ENCODE data around the gene C4B. TPM values are rescaled to one million over a fixed set of nuclear protein-coding genes. Genes with fewer than 3 reads are reported as not detected.
A peak's percentile ranks its signal among the peaks of the same experiment; 100 is the strongest.
"Not testable (repeated sequence)": the region's sequence is repeated elsewhere in the genome, so short reads cannot be mapped to it uniquely, and the experiment has no call there.

The C4B gene
- total RNA-seq, 1 experiment from 2014 or later: 2.7 TPM

- not testable (repeated sequence) for H3K4ac ChIP-seq (ENCODE audit: low read depth, low read length); H3K9me3 Mint-ChIP-seq; H3K27me3 ChIP-seq (ENCODE audit: insufficient read depth, low read length); H3K23ac ChIP-seq (ENCODE audit: insufficient read length, low read depth, low read length); H4K20me1 ChIP-seq (ENCODE audit: control insufficient read depth, insufficient read depth, insufficient read length); H3K9me3 ChIP-seq (ENCODE audit: control insufficient read depth, low read depth, low read length); H2BK120ac ChIP-seq (ENCODE audit: low read depth, low read length, poor library complexity, severe bottlenecking); H3K27me3 Mint-ChIP-seq (ENCODE audit: low read depth); H4K8ac ChIP-seq (replicated peaks; ENCODE audit: insufficient read length, low read depth, low read length); H3K27ac Mint-ChIP-seq; H3K18ac ChIP-seq (ENCODE audit: insufficient read length, low read depth, low read length); H3K27ac ChIP-seq (ENCODE audit: insufficient read length, low read depth, low read length); H3K36me3 Mint-ChIP-seq (ENCODE audit: insufficient read depth in 1 of 3, low read depth in 3 of 3); H3K4me3 Mint-ChIP-seq; H2BK5ac ChIP-seq (ENCODE audit: insufficient read length, low read length); H3K23me2 ChIP-seq (ENCODE audit: insufficient read length, low read depth, low read length, poor library complexity, severe bottlenecking); H2BK15ac ChIP-seq (ENCODE audit: low read depth, low read length); H4K91ac ChIP-seq (ENCODE audit: insufficient read length, low read depth, low read length); H3K4me1 Mint-ChIP-seq; H2BK20ac ChIP-seq (ENCODE audit: low read depth, low read length, poor library complexity, severe bottlenecking); H3K9ac ChIP-seq (ENCODE audit: extremely low read depth, insufficient read length, low read length); H3K56ac ChIP-seq (ENCODE audit: insufficient read length, low read depth, low read length); H3K4me1 ChIP-seq (ENCODE audit: insufficient read depth, low read length); H3T11ph ChIP-seq (ENCODE audit: low read length); H3K79me1 ChIP-seq (ENCODE audit: insufficient read depth, low read depth, low read length, poor library complexity, severe bottlenecking); H2BK12ac ChIP-seq (ENCODE audit: insufficient read length, low read depth, low read length); H3K14ac ChIP-seq (ENCODE audit: insufficient read depth, low read length); H3K4me2 ChIP-seq (ENCODE audit: insufficient read depth, insufficient read length, low read length); H2AK5ac ChIP-seq (ENCODE audit: insufficient read length, low read length); H4K5ac ChIP-seq (ENCODE audit: insufficient read length, low read depth, low read length); H3K79me2 ChIP-seq (ENCODE audit: insufficient read depth, low read length); H2AFZ ChIP-seq (ENCODE audit: low read length)
- peak; percentile 7 for DNase-seq
- WGBS (ENCODE audit: extremely low coverage, insufficient read length, low lambda C conversion rate): no CpG with 5 or more reads among the region's 6 CpGs
These were observed 18.2 kb upstream of the C4B start for GRCh38 chr6:31996385-31996784.

GRCh38 chr6:32002546-32003268 is 11.9 kb upstream of the C4B start:
- H2BK120ac ChIP-seq (ENCODE audit: low read depth, low read length, poor library complexity, severe bottlenecking); H3K4me2 ChIP-seq (ENCODE audit: insufficient read depth, insufficient read length, low read length); H3K79me1 ChIP-seq (ENCODE audit: insufficient read depth, low read depth, low read length, poor library complexity, severe bottlenecking); H2BK12ac ChIP-seq (ENCODE audit: insufficient read length, low read depth, low read length); H3K4me1 Mint-ChIP-seq; H3K79me2 ChIP-seq (ENCODE audit: insufficient read depth, low read length); H3K9ac ChIP-seq (ENCODE audit: extremely low read depth, insufficient read length, low read length); H3K23me2 ChIP-seq (ENCODE audit: insufficient read length, low read depth, low read length, poor library complexity, severe bottlenecking); H2AK5ac ChIP-seq (ENCODE audit: insufficient read length, low read length); H3K4me1 ChIP-seq (ENCODE audit: insufficient read depth, low read length); H3K18ac ChIP-seq (ENCODE audit: insufficient read length, low read depth, low read length); H3K4ac ChIP-seq (ENCODE audit: low read depth, low read length); H3K14ac ChIP-seq (ENCODE audit: insufficient read depth, low read length); H4K91ac ChIP-seq (ENCODE audit: insufficient read length, low read depth, low read length); H4K5ac ChIP-seq (ENCODE audit: insufficient read length, low read depth, low read length); DNase-seq; H3K27me3 Mint-ChIP-seq (ENCODE audit: low read depth); H2BK5ac ChIP-seq (ENCODE audit: insufficient read length, low read length); H2BK20ac ChIP-seq (ENCODE audit: low read depth, low read length, poor library complexity, severe bottlenecking); H3K9me3 Mint-ChIP-seq; H3K23ac ChIP-seq (ENCODE audit: insufficient read length, low read depth, low read length); H3K9me3 ChIP-seq (ENCODE audit: control insufficient read depth, low read depth, low read length); H3K36me3 Mint-ChIP-seq (ENCODE audit: insufficient read depth in 1 of 3, low read depth in 3 of 3); H3K27ac Mint-ChIP-seq; H3K27ac ChIP-seq (ENCODE audit: insufficient read length, low read depth, low read length); H4K8ac ChIP-seq (replicated peaks; ENCODE audit: insufficient read length, low read depth, low read length); H3T11ph ChIP-seq (ENCODE audit: low read length); H3K27me3 ChIP-seq (ENCODE audit: insufficient read depth, low read length); H2AFZ ChIP-seq (ENCODE audit: low read length); H4K20me1 ChIP-seq (ENCODE audit: control insufficient read depth, insufficient read depth, insufficient read length); H2BK15ac ChIP-seq (ENCODE audit: low read depth, low read length); H3K56ac ChIP-seq (ENCODE audit: insufficient read length, low read depth, low read length); H3K4me3 Mint-ChIP-seq: not testable (repeated sequence)
- WGBS (ENCODE audit: extremely low coverage, insufficient read length, low lambda C conversion rate): no CpG with 5 or more reads among the region's 15 CpGs
